ENCODE data around the gene NACC2.

The NACC2 gene

DNA sequence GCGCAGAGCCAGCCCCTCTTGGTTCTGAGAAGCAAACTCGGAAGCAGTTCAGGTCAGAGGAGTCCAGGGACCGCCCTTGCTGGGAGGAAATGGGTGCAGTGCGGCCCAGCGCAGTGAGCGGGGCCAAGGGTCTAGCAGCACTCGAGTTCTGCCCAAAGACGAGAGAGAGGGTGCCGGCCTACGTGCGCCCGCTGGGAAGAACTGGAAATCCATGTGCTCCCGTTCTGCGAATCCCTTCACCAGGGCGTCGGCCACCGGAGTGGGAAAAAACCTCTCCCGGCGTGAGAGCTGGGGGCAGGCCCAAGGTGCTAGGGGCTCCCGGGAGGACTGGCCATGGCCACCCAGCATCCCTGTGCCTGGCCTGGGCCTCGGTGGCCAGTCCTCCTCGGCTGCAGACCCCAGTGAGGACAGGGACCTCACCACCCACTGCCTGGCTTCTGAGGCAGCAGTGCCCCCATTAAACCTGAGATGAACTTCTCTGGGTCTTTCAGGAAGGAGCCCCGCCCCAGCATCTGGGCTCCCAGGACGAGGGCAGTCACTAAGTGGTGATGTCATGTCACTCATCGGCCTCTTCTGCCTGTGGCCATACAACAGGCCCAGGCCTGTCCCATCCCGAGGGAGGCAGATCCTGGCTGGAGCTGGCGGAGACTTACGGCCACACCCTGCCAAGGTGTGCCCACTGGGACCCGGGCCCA is 13.0 kb upstream of the NACC2 start:
- no peak for ATAC-seq
- no peak for TF ChIP-seq ARNTL (CRISPR knock-in tag; IDR thresholded peaks at IDR 0.05; ENCODE audit: borderline replicate concordance, low read depth)
- TF ChIP-seq GLIS3 (CRISPR knock-in tag; IDR thresholded peaks at IDR 0.05): no peak
- TF ChIP-seq ZFP3 (CRISPR knock-in tag; IDR thresholded peaks at IDR 0.05): no peak
- TF ChIP-seq PPARA (CRISPR knock-in tag; IDR thresholded peaks at IDR 0.05; ENCODE audit: borderline replicate concordance): no peak
- TF ChIP-seq, protein P1, sequence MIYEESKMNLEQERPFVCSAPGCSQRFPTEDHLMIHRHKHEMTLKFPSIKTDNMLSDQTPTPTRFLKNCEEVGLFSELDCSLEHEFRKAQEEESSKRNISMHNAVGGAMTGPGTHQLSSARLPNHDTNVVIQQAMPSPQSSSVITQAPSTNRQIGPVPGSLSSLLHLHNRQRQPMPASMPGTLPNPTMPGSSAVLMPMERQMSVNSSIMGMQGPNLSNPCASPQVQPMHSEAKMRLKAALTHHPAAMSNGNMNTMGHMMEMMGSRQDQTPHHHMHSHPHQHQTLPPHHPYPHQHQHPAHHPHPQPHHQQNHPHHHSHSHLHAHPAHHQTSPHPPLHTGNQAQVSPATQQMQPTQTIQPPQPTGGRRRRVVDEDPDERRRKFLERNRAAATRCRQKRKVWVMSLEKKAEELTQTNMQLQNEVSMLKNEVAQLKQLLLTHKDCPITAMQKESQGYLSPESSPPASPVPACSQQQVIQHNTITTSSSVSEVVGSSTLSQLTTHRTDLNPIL (CRISPR knock-in tag; IDR thresholded peaks at IDR 0.05; ENCODE audit: low read depth): no peak
- no peak for TF ChIP-seq ISL1 (CRISPR knock-in tag; IDR thresholded peaks at IDR 0.05)

DNA sequence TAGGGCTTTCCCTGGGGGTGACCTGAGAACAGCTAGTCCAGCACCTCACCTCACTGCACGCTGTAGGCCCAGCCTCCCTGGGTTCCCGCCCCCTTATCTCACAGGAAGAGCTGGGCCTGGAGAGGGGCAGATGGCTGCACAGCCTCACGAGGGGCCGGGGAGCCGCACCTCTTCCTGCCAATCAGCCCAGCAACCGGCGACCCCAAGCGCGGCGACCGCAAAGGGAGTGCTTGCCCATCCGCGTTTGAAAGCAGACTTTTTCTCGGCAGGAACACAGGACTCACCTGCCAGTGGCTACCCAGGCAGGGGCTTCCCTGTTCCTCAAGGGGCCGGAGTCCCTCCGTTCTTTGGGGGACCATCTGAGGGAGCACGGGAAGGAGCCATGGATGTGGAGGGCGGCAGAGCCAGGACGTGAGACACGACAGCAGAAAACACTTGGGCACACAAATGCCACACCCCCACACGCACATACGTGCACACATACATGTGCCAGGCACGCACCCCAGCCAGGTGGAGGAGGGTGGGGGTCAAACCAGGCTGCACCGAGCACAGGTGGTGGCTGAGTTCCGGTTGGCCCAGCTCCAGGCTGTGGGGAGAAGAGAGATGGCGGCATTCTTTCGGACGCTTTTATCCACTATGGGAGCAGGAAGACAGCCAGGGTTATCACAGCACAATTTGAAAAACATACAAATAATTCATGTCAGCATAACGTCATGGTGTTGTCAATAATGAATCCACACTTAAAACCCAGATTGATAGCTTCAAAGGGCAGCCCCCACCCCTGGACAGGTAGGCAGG is 12.3 kb upstream of the NACC2 start:
- ATAC-seq: no peak
- TF ChIP-seq, protein P2, sequence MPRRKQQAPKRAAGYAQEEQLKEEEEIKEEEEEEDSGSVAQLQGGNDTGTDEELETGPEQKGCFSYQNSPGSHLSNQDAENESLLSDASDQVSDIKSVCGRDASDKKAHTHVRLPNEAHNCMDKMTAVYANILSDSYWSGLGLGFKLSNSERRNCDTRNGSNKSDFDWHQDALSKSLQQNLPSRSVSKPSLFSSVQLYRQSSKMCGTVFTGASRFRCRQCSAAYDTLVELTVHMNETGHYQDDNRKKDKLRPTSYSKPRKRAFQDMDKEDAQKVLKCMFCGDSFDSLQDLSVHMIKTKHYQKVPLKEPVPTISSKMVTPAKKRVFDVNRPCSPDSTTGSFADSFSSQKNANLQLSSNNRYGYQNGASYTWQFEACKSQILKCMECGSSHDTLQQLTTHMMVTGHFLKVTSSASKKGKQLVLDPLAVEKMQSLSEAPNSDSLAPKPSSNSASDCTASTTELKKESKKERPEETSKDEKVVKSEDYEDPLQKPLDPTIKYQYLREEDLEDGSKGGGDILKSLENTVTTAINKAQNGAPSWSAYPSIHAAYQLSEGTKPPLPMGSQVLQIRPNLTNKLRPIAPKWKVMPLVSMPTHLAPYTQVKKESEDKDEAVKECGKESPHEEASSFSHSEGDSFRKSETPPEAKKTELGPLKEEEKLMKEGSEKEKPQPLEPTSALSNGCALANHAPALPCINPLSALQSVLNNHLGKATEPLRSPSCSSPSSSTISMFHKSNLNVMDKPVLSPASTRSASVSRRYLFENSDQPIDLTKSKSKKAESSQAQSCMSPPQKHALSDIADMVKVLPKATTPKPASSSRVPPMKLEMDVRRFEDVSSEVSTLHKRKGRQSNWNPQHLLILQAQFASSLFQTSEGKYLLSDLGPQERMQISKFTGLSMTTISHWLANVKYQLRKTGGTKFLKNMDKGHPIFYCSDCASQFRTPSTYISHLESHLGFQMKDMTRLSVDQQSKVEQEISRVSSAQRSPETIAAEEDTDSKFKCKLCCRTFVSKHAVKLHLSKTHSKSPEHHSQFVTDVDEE (CRISPR knock-in tag; IDR thresholded peaks at IDR 0.05): no peak
- TF ChIP-seq, protein P3, sequence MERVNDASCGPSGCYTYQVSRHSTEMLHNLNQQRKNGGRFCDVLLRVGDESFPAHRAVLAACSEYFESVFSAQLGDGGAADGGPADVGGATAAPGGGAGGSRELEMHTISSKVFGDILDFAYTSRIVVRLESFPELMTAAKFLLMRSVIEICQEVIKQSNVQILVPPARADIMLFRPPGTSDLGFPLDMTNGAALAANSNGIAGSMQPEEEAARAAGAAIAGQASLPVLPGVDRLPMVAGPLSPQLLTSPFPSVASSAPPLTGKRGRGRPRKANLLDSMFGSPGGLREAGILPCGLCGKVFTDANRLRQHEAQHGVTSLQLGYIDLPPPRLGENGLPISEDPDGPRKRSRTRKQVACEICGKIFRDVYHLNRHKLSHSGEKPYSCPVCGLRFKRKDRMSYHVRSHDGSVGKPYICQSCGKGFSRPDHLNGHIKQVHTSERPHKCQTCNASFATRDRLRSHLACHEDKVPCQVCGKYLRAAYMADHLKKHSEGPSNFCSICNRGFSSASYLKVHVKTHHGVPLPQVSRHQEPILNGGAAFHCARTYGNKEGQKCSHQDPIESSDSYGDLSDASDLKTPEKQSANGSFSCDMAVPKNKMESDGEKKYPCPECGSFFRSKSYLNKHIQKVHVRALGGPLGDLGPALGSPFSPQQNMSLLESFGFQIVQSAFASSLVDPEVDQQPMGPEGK (CRISPR knock-in tag; IDR thresholded peaks at IDR 0.05; ENCODE audit: borderline replicate concordance): no peak
- TF ChIP-seq ZFP3 (CRISPR knock-in tag; IDR thresholded peaks at IDR 0.05): no peak
- no peak for TF ChIP-seq GLIS3 (CRISPR knock-in tag; IDR thresholded peaks at IDR 0.05)
- no peak for TF ChIP-seq SNAI2 (CRISPR knock-in tag; IDR thresholded peaks at IDR 0.05)

DNA sequence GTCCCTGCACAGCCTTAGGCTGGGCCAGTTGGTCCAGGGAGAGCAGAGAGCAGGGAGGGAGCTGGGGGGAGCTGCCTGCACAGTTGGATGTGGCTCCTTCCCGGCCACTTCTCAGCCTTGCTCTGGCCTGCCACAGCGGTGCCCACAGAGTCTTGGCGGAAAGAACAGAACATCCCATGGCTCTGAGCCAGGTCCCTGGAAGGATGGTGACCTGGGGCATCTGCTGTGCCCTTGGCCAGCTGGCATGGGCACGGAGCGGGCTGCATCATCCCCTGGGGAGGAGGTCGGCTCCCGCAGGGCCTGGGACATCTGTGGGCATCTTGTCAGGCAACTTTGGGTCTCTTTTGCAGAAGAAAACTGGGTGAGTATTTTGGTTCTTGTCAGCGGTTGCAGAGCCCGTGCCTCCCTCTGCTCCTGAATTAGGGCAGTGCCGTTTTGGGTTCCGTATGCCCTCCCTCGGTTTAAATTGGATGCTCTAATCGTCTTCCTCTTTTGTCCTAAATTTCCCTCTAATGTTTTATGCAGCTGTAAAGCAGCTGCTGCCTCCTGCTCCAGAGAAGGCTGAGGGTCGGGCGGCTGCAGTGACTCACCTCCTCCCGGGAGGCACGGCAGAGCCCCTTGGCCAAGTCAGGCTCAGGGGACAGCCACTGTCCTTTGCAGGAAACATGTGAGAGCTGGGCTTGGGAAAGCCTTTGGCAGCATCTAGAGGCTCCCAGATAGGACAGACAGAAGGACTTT is 10.5 kb upstream of the NACC2 start:
- TF ChIP-seq, protein P2 (CRISPR knock-in tag; IDR thresholded peaks at IDR 0.05): no peak
- TF ChIP-seq, protein P3 (CRISPR knock-in tag; IDR thresholded peaks at IDR 0.05; ENCODE audit: borderline replicate concordance): no peak
- no peak for TF ChIP-seq GLIS3 (CRISPR knock-in tag; IDR thresholded peaks at IDR 0.05)
- TF ChIP-seq OSR1 (CRISPR knock-in tag; IDR thresholded peaks at IDR 0.05): no peak
- TF ChIP-seq, protein P1 (CRISPR knock-in tag; IDR thresholded peaks at IDR 0.05; ENCODE audit: low read depth): no peak
- no peak for TF ChIP-seq ARNTL (CRISPR knock-in tag; IDR thresholded peaks at IDR 0.05; ENCODE audit: borderline replicate concordance, low read depth)
- no peak for TF ChIP-seq CSDC2 (CRISPR knock-in tag; IDR thresholded peaks at IDR 0.05)
- no peak for TF ChIP-seq ZFP30 (CRISPR knock-in tag; IDR thresholded peaks at IDR 0.05)
- TF ChIP-seq ZFP3 (CRISPR knock-in tag; IDR thresholded peaks at IDR 0.05): no peak
- TF ChIP-seq ZNF70 (CRISPR knock-in tag; IDR thresholded peaks at IDR 0.05): no peak
- no peak for ATAC-seq
